RPMI7951 (cell line): ENCODE data around the gene CLEC6A. TPM values are rescaled to one million over a fixed set of nuclear protein-coding genes. Genes with fewer than 3 reads are reported as not detected.
"Not testable (repeated sequence)": the region's sequence is repeated elsewhere in the genome, so short reads cannot be mapped to it uniquely, and the experiment has no call there.

Experiments
- DNase-seq: peaks from one replicate; pipeline ENCODE4 v3.0.0-alpha.2; 2012; ENCODE audit warnings: low read depth
- total RNA-seq: library from RNA; depleted of rRNA; stranded (reverse); fragments of >200 nt; shearing (Covaris generic); gene quantifications from 2 replicates; pipeline ENCODE4 v1.2.3, GENCODE V29; 2014; rRNA removed

Gene CLEC6A
- total RNA-seq, 1 experiment from 2014 or later = not detected

DNA sequence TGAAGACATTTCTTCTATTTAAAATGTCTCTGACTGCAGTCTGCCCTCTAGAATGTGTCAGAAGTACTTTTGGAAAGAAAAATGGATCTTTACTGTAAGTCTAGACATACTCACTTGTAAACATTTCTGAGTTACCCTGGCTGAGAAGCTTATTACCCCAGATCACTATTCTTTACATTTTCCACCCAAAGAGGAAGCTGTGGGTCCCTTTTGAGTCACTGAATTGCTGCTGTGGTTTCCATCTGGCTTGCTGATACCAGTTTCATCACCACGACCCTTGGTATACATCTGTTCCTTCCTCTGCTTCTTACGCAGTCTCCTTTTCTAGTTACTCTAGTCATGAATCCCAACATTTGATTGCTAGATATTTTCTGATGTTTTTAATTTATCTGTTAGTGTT, 37.3 kb downstream of the CLEC6A start:
- DNase-seq = no peak

DNA sequence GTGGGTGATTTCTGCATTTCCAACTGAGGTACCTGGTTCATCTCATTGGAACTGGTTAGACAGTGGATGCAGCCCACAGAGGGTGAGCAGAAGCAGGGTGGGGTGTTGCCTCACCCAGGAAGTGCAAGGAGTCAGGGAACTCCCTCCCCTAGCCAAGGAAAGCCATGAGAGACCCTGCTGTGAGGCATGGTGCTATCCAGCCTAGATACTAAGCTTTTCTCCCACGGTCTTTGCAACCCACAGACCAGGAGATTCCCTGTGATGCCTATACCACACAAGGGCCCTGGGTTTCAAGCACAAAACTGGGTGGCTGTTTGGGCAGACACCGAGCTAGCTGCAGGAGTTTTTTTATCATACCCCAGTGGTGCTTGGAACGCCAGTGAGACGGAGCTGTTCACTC, 39.9 kb downstream of the CLEC6A start:
- not testable (repeated sequence) for DNase-seq

DNA sequence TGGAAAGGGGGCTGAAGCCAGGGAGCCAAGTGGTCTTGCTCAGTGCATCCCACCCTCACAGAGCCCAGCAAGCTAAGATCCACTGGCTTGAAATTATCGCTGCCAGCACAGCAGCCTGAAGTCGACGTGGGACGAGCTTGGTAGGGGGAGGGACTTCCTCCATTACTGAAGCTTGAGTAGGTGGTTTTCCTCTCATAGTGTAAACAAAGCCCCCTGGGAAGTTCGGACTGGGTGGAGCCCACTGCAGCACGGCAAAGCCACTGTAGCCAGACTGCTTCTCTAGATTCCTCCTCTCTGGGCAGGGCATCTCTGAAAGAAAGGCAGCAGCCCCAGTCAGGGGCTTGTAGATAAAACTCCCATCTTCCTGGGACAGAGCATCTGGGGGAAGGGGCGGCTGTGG, 40.3 kb downstream of the CLEC6A start:
- not testable (repeated sequence) for DNase-seq

DNA sequence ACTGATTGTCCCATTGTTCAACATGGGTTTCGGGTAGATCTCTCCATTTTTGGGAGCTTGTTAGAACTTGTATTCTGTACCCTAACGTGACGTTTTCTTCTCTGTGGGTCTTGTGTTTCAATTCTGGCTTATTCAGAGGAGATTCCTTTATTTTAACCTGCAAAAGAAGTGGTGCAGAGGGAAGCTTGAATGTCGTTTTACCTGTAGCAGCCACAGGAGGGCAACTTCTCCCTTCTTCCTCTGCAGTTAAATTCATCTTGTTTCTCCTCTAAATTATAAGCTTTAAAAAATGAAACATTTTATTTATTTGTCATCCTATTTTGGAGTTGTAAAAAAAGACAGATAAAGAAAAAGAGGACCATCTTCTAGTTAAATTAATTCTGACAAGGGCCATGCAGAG, 43.9 kb downstream of the CLEC6A start:
- no peak for DNase-seq

DNA sequence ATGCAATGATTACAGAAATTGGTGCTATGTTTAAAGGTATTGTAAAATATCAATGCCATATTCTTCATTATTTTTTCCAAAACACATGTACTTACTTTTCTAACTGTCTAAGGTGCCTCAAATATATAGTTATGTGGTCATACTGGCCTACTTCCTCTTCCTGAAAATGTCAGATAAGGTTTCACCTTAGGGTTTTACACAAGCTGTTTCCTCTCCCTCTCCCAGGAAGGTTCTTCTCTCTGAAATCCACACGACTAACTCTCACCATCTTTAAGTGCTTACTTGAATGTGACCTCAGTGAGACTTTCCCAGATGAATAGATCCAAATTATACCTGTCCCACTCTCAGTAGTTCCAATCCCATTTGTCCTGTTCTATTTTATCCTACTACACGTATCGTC, 46.0 kb downstream of the CLEC6A start:
- no peak for DNase-seq

DNA sequence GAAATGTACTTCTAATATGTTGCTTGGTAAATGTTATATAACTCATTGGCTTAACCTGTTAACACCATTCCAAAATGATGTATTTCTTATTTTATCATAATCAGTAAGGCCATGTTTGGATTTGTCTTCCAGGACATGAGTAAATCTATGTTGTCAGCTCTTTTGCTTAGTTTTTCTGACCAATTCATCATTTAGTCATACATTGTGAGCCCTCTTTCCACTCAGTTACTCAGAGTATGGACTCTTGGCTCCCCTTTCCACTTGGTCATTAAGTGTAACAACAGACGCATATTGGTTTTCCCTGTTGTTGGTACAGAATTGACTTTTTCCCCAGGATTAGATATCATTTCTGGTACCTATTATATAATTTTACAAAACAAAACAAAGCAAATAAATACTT, 48.6 kb downstream of the CLEC6A start:
- no peak for DNase-seq

DNA sequence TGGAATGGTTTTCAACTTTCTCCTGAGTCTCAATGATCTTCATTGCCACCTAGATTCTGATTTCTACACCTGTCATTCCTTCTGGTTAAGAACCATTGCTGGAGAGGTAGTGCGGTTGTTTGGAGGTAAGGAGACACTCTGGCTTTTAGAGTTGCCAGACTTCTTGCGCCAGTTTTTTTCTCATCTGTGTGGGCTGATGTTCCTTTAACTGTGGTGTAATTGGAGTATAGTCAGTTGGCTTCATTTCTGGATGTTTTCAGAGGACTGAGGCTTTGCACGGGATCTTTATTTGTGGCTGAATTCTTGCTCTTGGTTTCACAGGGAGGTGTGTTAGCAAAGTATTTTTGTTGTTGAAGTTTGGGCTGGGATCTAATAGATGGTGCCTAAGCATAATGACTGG, 51.8 kb downstream of the CLEC6A start:
- DNase-seq = no peak

DNA sequence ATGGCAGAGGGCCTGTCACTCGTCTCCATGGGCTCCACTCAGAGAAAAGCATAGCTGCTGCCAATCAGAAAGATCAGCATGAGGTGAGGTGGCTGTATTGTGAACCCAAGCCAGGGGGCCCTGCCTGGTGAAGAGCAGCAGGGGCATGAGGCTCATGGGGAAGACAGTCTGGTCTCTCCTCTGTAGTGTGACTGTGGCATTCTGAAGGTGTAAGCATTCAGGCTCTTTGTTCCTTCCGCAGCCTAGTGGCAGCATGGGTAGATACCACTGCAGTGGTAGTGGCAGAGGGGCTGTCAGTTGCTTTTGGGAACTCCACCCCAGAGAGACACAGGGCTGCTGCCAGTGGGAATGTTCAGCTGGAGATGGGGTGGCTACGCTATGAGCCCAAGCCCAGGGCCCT, 52.5 kb downstream of the CLEC6A start:
- DNase-seq = no peak

DNA sequence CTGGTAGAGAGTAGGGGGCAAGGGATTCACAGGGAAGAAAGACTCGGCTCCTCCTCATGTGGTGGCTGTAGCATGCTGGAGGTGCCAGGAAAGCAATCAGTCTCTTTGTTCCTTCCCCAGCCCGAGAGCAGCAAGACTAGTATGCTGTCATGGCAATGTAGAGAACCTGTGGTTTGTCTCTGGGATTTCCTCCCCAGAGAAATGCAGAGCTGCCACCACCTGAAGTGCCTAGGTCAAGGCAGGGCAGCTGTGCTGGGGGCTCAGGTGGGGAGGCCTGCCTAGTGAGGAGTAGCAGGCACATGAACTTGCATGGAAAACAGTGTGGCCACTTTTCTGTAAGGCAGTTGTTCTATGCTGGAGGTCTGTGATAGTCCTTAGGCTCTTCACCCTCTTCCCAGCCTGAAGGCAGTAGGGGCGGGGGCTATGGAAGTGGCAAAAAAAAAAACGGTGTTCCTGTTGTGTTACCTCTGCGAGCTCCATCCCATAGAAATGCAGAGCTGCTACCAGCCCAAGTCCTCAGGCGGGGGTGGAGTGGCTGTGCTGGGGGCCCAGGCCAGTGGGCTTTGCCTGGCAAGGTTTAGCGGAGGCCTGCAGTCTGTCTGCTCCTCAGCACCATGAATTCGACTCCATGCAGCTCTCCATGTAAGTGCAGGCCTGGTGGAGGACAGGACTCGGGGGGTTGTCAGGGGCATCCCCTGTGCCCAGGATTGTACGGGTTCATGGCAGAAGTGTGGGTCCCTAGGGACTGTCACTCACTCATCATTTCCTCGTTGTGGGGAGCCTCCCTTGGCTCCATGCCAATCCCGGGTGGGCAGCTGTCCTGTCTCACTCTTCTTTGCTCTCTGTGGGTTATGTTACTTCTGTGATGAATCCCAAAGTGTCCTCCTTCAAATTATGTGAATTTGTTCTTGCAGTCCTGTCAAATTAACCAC, 53.4 kb downstream of the CLEC6A start:
- no peak for DNase-seq

DNA sequence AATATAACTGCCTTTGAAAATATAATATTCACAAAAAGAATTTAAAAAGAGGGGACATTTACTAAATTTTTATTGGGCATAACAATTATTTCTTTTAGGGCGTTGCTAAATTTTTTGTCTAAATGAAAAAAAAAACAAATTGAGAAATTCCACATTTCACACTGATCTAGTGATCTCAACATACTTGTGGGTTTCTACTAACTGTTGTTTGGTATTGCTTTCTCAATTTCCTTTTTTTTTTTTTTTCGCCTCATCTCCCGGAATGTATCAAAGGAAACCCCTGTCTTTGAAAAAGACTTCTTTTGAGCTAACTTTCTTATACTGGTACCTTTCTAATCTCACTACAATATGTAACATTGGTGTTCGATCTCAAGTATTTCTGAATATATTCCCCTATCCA, 57.5 kb downstream of the CLEC6A start, which contains the start of gene CLEC4D:
TSS of gene CLEC4D (plus strand) at position 248 of the 400 bp plus-strand sequence. CDS start 230 bp downstream, outside the sequence.
- no peak for DNase-seq

DNA sequence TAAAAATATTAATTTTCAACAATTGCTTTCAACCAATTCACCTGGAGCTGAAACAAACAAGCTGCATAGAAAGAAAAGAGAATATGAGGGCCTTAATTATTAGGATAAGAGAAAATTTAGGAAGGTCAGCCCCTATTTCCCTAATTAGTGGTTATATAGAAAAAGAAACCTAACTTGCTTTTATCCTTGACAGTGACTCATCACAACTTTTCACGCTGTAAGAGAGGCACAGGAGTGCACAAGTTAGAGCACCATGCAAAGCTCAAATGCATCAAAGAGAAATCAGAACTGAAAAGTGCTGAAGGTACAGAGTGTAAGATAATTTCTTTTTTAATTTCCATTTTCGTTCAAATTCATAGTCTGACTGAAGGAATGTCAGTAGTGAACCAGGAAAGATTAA, 62.2 kb downstream of the CLEC6A start:
- DNase-seq = no peak

DNA sequence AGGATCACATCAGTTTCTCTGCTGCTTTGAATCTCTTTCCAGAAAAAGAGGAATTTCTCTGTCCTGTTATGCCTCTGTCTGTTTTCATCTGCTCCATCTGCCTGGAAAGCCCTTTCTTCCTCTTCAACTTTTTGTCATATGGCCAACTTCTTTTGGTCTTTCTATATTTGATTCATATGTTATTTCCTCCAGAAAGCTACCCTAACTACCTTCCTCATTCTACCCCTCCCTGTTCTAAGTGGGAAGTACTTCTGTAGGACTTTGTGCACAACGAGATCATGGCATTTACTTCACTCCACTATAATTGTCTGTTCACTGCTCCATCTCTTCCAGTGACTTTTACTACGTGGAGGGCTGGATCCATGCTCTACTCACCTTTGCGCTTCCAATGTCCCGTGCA, 63.4 kb downstream of the CLEC6A start:
- no peak for DNase-seq

DNA sequence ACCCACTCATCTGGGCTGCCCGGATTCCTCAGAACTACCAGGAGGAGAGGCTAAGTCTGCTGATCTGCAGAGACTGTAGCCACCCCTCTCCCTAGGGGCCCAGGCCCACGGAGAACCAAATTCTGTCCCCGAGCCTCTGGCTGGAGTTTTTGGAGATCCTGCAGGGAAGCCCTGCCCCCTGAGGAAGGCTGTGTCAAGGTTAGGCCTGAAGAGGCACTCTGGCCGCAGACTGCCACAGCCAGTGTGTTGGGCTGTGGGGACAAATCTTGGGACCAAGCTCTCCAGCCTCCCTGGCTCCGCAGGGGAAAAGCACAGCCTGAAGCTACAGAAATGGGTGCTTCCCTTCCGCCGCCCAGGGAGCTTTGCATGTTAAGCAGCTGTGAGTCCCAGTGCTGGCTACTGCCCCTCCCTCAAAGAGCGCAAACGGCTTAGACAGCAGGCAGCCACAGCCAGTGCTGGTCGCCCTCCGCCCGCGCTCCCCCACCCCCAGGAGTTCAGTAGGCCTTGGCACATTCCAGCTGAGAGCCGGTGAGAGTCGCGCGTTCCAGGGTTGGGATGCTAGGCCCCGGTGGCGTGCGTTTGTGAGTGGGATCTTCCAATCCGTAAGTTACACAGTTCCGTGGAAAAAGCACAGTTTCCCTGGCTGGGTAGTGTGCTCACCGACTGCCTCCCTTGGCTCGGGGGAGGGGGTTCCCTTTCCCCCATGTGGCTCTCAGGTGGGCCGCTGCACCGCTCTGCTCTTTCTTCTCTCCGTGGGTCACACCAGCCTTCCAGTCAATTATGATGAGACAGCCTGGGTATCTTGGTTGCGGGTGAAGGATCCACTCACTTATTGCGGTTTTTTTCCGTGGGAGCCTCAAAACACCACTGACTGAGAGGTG, 71.7 kb downstream of the CLEC6A start:
- no peak for DNase-seq

Other genes with a start within 250 kb of the CLEC6A start
- gene FAM90A1, start 228.3 kb upstream of the CLEC6A start, total RNA-seq = not detected in 2 replicates
- gene CLEC4D, start 57.5 kb downstream of the CLEC6A start, total RNA-seq = not detected in 2 replicates
- not detected in 2 replicates for gene CLEC4E, start 84.9 kb downstream of the CLEC6A start, total RNA-seq
- not detected in 2 replicates for gene AICDA, start 156.9 kb downstream of the CLEC6A start, total RNA-seq
- gene MFAP5, start 206.9 kb downstream of the CLEC6A start, total RNA-seq = 0.68 TPM in 1 of 2 replicates, not detected in the other
- gene RIMKLB, start 242.0 kb downstream of the CLEC6A start, total RNA-seq = 9.9 and 10.2 TPM in 2 replicates